SK-N-SH (cell line): ENCODE data around the gene MAP1B. TPM values are rescaled to one million over a fixed set of nuclear protein-coding genes. Genes with fewer than 3 reads are reported as not detected.

ENCODE experiments used
- CTCF ChIA-PET: fragments of 300-600, 350-600 bp; formaldehyde crosslinking; extraction: SDS; loops from one replicate; lab custom pipeline; 2021; lab: Yijun Ruan, JAX
- POLR2A ChIA-PET: fragments of 350-600 bp; sonication (Branson Sonifier 250); formaldehyde crosslinking; extraction: SDS; loops from one replicate; lab custom pipeline; 2020; ENCODE audit warnings: antibody characterized with exemption, inconsistent platforms; lab: Yijun Ruan, JAX
- DNase-seq: peaks from one replicate; pipeline ENCODE4 v3.0.0; 2012
- H2AFZ ChIP-seq: fragments of 200-600 bp; sonication (generic); 2 replicates; pipeline ENCODE4 v1.8.1; 2016; ENCODE audit warnings: antibody characterized with exemption, mild to moderate bottlenecking, low read depth
- H3F3A ChIP-seq: fragments of 200-600 bp; sonication (generic); replicated peaks from 2 replicates; pipeline ENCODE3; 2016; ENCODE audit warnings: antibody characterized with exemption, mild to moderate bottlenecking; ENCODE audit not compliant: insufficient read depth
- H3K27ac ChIP-seq, 2 experiments: fragments of 200-500 bp in 1 of 2; fragments of 200-600 bp in 1 of 2; sonication (Bioruptor generic) in 1 of 2; sonication (generic), shearing (Covaris generic) in 1 of 2; 2 replicates each; pipeline versions ENCODE4 v1.5.1 to v1.6.1; 2014 to 2016; ENCODE audit warnings: low read depth in 2 of 2, inconsistent platforms in 1 of 2, low read length in 1 of 2, mild to moderate bottlenecking in 1 of 2, mixed read lengths in 1 of 2
- H3K27me3 ChIP-seq: fragments of 200-600 bp; sonication (generic), shearing (Covaris generic); 2 replicates; pipeline ENCODE4 v1.6.1; 2016; ENCODE audit warnings: mixed run types; ENCODE audit not compliant: insufficient read depth
- H3K36me3 ChIP-seq, 2 experiments: fragments of 200-500 bp in 1 of 2; fragments of 200-600 bp in 1 of 2; sonication (Bioruptor generic) in 1 of 2; sonication (generic) in 1 of 2; replicated peaks in 1 of 2; 2 replicates each; pipeline versions ENCODE3 to v1.5.1; 2014 to 2016; ENCODE audit warnings: low read length in 1 of 2, mild to moderate bottlenecking in 1 of 2; ENCODE audit not compliant: insufficient read depth in 2 of 2, control insufficient read depth in 1 of 2
- H3K4me1 ChIP-seq, 2 experiments: fragments of 200-500 bp in 1 of 2; fragments of 200-600 bp in 1 of 2; sonication (Bioruptor generic) in 1 of 2; sonication (generic), shearing (Covaris generic) in 1 of 2; 2 replicates each; pipeline versions ENCODE4 v1.5.1 to v1.6.1; 2014 to 2016; ENCODE audit warnings: low read depth in 1 of 2, low read length in 1 of 2, mixed run types in 1 of 2; ENCODE audit not compliant: insufficient read depth in 2 of 2, control insufficient read depth in 1 of 2
- H3K4me2 ChIP-seq: fragments of 200-600 bp; sonication (generic), shearing (Covaris generic); 2 replicates; pipeline ENCODE4 v1.6.1; 2017; ENCODE audit warnings: mixed run types
- H3K4me3 ChIP-seq, 2 experiments: fragments of 200-500 bp in 1 of 2; fragments of 200-600 bp in 1 of 2; sonication (Bioruptor generic) in 1 of 2; sonication (generic), shearing (Covaris generic) in 1 of 2; 2 replicates each; pipeline versions ENCODE4 v1.5.1 to v1.8.1; 2014 to 2016; ENCODE audit warnings: low read depth in 2 of 2, inconsistent platforms in 1 of 2, low read length in 1 of 2, mild to moderate bottlenecking in 1 of 2, mixed read lengths in 1 of 2, moderate library complexity in 1 of 2
- H3K79me2 ChIP-seq: fragments of 200-600 bp; sonication (generic); 2 replicates; pipeline ENCODE4 v1.8.1; 2017; ENCODE audit warnings: mild to moderate bottlenecking; ENCODE audit not compliant: insufficient read depth
- H3K9ac ChIP-seq: fragments of 200-600 bp; sonication (generic); 2 replicates; pipeline ENCODE4 v1.6.1; 2017; ENCODE audit warnings: mixed run types
- H3K9me2 ChIP-seq: fragments of 200-600 bp; sonication (generic); 2 replicates; pipeline ENCODE4 v1.6.1; 2017; ENCODE audit warnings: mixed run types
- H3K9me3 ChIP-seq: fragments of 200-600 bp; sonication (generic); 2 replicates; pipeline ENCODE4 v1.6.1; 2017; ENCODE audit warnings: mixed run types, mild to moderate bottlenecking, moderate library complexity
- H4K20me1 ChIP-seq: fragments of 200-600 bp; sonication (generic); 2 replicates; pipeline ENCODE4 v1.6.1; 2017; ENCODE audit warnings: mild to moderate bottlenecking, mixed run types; ENCODE audit not compliant: insufficient read depth
- EP300 ChIP-seq, 2 experiments: IDR thresholded peaks; 2 replicates each; pipeline versions ENCODE4 v1.4.0 to v1.6.1; 2012; ENCODE audit warnings: borderline replicate concordance in 1 of 2, low read depth in 1 of 2, low read length in 1 of 2
- EZH2phosphoT487 ChIP-seq: fragments of 200-600 bp; sonication (generic); IDR thresholded peaks from 2 replicates; pipeline ENCODE4 v1.6.1; 2017; ENCODE audit warnings: low read depth, mixed run types, mild to moderate bottlenecking, antibody characterized with exemption, moderate library complexity, borderline replicate concordance
- FOSL2 ChIP-seq: IDR thresholded peaks from 2 replicates; pipeline ENCODE4 v1.4.0; 2012; ENCODE audit warnings: low read depth, mild to moderate bottlenecking, moderate library complexity, borderline replicate concordance
- FOXJ3 ChIP-seq: sonication (generic); formaldehyde crosslinking; IDR thresholded peaks from 2 replicates; pipeline ENCODE4 v1.5.1; 2020; ENCODE audit warnings: mild to moderate bottlenecking, missing genetic modification reagents
- GABPA ChIP-seq: IDR thresholded peaks from 2 replicates; pipeline ENCODE4 v1.4.0; 2012; ENCODE audit warnings: low read depth, mild to moderate bottlenecking
- MEF2A ChIP-seq: IDR thresholded peaks from 2 replicates; pipeline ENCODE4 v1.4.0; 2012; ENCODE audit warnings: low read depth, borderline replicate concordance
- MXI1 ChIP-seq: IDR thresholded peaks from 2 replicates; pipeline ENCODE4 v1.6.1; 2012; ENCODE audit warnings: mild to moderate bottlenecking, low read depth, low read length, improper control_type of control experiment
- NFIC ChIP-seq: IDR thresholded peaks from 2 replicates; pipeline ENCODE4 v1.4.0; 2012; ENCODE audit warnings: borderline replicate concordance
- NRF1 ChIP-seq: IDR thresholded peaks from 2 replicates; pipeline ENCODE4 v1.6.1; 2012; ENCODE audit warnings: low read depth, mild to moderate bottlenecking, low read length
- RAD21 ChIP-seq: IDR thresholded peaks from 2 replicates; pipeline ENCODE4 v1.6.1; 2012; ENCODE audit warnings: mild to moderate bottlenecking, low read length
- SMC3 ChIP-seq: IDR thresholded peaks from 2 replicates; pipeline ENCODE4 v1.6.1; 2012; ENCODE audit warnings: low read depth, low read length, improper control_type of control experiment
- TCF12 ChIP-seq: IDR thresholded peaks from 2 replicates; pipeline ENCODE4 v1.4.0; 2012
- TEAD4 ChIP-seq: IDR thresholded peaks from 2 replicates; pipeline ENCODE4 v1.4.0; 2012; ENCODE audit warnings: mild to moderate bottlenecking, borderline replicate concordance; ENCODE audit not compliant: insufficient read depth
- YY1 ChIP-seq: IDR thresholded peaks from 2 replicates; pipeline ENCODE4 v1.4.0; 2012; ENCODE audit warnings: low read depth, mild to moderate bottlenecking
- WGBS: methylation state at CpG from one replicate; pipeline ENCODE4 v1.1.6; 2017; ENCODE audit warnings: low lambda C conversion rate; 5-methylcytosine and 5-hydroxymethylcytosine counted together
- polyA plus RNA-seq, 3 experiments: library from polyadenylated mRNA; depleted of rRNA; stranded (reverse); fragments of >200 nt; gene quantifications; 2 replicates each; pipeline ENCODE4 v1.2.3, GENCODE V29; 2012
- TF ChIP-seq, protein P1 (sequence below): IDR thresholded peaks from 2 replicates; pipeline ENCODE4 v1.4.0; 2012; ENCODE audit warnings: low read depth, borderline replicate concordance
- TF ChIP-seq, protein P2 (sequence below): fragments of 200-600 bp; sonication (generic); IDR thresholded peaks from 2 replicates; pipeline ENCODE4 v1.6.1; 2017; ENCODE audit warnings: antibody characterized with exemption, mild to moderate bottlenecking, moderate library complexity
- TF ChIP-seq, protein P3 (sequence below): IDR thresholded peaks from 2 replicates; pipeline ENCODE4 v1.4.0; 2012; ENCODE audit warnings: low read depth, borderline replicate concordance

The MAP1B gene
- polyA plus RNA-seq, 1 of the 3 experiments (the other 2 are of a cell fraction) = 47.5 TPM

DNA sequence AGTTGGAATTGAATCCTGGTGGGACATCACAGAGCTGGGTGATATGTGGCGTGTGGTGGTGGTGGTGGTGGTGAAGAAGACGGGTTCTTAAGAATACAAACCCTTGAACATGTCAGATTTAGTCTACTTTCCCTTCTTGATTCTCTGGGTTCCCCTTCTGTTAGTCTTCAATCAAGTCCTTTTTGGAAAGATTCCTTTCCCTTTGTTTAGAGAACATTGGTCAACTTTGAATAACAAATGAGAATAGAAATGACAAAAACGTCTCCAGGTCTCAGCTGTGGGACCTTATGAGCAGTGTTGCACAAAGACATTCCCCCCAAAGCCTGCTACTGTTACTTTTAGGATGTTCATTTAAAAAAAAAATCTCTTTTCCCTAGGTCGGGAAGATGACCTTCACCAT is 46.3 kb downstream of the MAP1B start:
- Histone ChIP-seq H3K9ac (no peak overlapping the region), H3K27ac (peak overlapping the region; percentile 64 to 83), H3K4me2 (no peak overlapping the region), H3K9me2 (no peaks in the 10 kb centered on the region), H3F3A (peaks cover 50% of the 10 kb centered on the region), H3K4me1 (peaks cover 47 to 76% of the 10 kb centered on the region in 2 experiments), H2AFZ (no peak overlapping the region), H3K4me3 (no peak overlapping the region), H4K20me1 (peaks cover 100% of the 10 kb centered on the region), H3K9me3 (no peaks in the 10 kb centered on the region), H3K27me3 (no peaks in the 10 kb centered on the region), H3K36me3 (peaks cover 57 to 72% of the 10 kb centered on the region in 2 experiments), H3K79me2 (peaks cover 100% of the 10 kb centered on the region)
- ChIA-PET CTCF (no interaction called here), POLR2A (no interaction called here)
- no peak for TF ChIP-seq NFIC
- no peak for TF ChIP-seq NRF1
- no peak for TF ChIP-seq RAD21
- TF ChIP-seq MEF2A = no peak
- no peak for TF ChIP-seq EP300 (IDR thresholded peaks at IDR 0.05; ENCODE audit: borderline replicate concordance in 1 of 2, low read depth in 1 of 2, low read length in 1 of 2)
- TF ChIP-seq EZH2phosphoT487 = no peak
- TF ChIP-seq MXI1 = no peak
- TF ChIP-seq TCF12 = no peak
- TF ChIP-seq, protein P1, sequence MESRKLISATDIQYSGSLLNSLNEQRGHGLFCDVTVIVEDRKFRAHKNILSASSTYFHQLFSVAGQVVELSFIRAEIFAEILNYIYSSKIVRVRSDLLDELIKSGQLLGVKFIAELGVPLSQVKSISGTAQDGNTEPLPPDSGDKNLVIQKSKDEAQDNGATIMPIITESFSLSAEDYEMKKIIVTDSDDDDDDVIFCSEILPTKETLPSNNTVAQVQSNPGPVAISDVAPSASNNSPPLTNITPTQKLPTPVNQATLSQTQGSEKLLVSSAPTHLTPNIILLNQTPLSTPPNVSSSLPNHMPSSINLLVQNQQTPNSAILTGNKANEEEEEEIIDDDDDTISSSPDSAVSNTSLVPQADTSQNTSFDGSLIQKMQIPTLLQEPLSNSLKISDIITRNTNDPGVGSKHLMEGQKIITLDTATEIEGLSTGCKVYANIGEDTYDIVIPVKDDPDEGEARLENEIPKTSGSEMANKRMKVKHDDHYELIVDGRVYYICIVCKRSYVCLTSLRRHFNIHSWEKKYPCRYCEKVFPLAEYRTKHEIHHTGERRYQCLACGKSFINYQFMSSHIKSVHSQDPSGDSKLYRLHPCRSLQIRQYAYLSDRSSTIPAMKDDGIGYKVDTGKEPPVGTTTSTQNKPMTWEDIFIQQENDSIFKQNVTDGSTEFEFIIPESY = no peak
- TF ChIP-seq FOXJ3 (CRISPR knock-in tag) = no peak
- TF ChIP-seq YY1 = no peak
- no peak for TF ChIP-seq TEAD4
- TF ChIP-seq, protein P2, sequence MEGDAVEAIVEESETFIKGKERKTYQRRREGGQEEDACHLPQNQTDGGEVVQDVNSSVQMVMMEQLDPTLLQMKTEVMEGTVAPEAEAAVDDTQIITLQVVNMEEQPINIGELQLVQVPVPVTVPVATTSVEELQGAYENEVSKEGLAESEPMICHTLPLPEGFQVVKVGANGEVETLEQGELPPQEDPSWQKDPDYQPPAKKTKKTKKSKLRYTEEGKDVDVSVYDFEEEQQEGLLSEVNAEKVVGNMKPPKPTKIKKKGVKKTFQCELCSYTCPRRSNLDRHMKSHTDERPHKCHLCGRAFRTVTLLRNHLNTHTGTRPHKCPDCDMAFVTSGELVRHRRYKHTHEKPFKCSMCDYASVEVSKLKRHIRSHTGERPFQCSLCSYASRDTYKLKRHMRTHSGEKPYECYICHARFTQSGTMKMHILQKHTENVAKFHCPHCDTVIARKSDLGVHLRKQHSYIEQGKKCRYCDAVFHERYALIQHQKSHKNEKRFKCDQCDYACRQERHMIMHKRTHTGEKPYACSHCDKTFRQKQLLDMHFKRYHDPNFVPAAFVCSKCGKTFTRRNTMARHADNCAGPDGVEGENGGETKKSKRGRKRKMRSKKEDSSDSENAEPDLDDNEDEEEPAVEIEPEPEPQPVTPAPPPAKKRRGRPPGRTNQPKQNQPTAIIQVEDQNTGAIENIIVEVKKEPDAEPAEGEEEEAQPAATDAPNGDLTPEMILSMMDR = no peak
- WGBS = 93% methylated on average over 4 of the region's 4 CpGs
- no peak for DNase-seq

DNA sequence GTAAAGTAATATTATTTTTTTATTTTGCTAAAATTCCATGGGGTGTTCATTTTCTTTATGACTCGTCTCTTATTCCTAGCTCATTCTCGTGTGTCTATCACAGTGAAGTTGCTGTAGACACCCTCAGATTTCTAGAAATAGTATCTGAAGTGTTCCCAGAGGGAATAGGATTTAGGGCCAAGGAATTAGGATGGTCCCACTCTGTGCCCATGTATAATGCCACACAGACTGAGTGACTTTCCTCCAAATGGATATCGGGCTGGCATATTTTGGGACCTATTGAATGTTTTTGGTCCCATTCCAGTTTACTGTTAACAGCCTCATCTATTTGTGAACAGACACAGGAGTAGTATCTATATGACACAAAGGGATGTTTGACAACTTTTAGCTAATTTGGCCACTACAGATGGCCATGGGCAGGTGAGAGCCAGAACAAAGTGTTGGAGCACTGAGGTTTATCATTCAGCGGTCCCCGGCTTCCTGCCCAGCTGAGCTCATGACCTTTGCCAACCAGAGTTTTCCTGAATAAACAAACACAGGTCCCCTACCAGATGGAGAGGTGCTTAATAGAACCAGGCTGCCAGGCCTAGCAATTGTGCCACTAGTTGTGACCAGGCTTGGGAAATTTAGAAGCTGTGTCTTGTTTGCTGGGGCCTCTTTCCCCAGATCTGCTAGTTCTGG is 46.9 kb downstream of the MAP1B start:
- Histone ChIP-seq H3K27ac (peak overlapping the region; percentile 64 to 83), H3K9ac (no peak overlapping the region), H3K27me3 (no peaks in the 10 kb centered on the region), H3K4me2 (no peak overlapping the region; the same call in 1 of the 2 replicates), H3K9me3 (no peaks in the 10 kb centered on the region), H3K9me2 (no peaks in the 10 kb centered on the region), H3K36me3 (peaks cover 57 to 72% of the 10 kb centered on the region in 2 experiments), H3F3A (peaks cover 49% of the 10 kb centered on the region), H4K20me1 (peaks cover 100% of the 10 kb centered on the region), H2AFZ (no peak overlapping the region), H3K4me3 (no peak overlapping the region), H3K4me1 (peaks cover 50 to 74% of the 10 kb centered on the region in 2 experiments), H3K79me2 (peaks cover 100% of the 10 kb centered on the region)
- DNase-seq = peak; percentile 36
- WGBS = 80% methylated on average over 3 of the region's 5 CpGs
- no peak for TF ChIP-seq GABPA
- TF ChIP-seq EZH2phosphoT487 = no peak
- no peak for TF ChIP-seq FOSL2
- TF ChIP-seq SMC3 = no peak
- TF ChIP-seq, protein P3, sequence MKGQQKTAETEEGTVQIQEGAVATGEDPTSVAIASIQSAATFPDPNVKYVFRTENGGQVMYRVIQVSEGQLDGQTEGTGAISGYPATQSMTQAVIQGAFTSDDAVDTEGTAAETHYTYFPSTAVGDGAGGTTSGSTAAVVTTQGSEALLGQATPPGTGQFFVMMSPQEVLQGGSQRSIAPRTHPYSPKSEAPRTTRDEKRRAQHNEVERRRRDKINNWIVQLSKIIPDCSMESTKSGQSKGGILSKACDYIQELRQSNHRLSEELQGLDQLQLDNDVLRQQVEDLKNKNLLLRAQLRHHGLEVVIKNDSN = no peak
- ChIA-PET CTCF (interaction anchor here (0.9 to 1.1 kb wide), 2 partner anchors 12 to 13 kb away, joined by 3 read pairs; no protein-coding TSS in a partner anchor), POLR2A (interaction anchor here (0.5 kb wide), 1 partner anchor 380 kb away, joined by 6 read pairs; no protein-coding TSS in a partner anchor)
